GM19397 (cell line): ENCODE data around the gene NUMB.

Experiments
- ATAC-seq: cut with Tn5 transposase; IDR thresholded peaks from one replicate; pipeline ENCODE4 v1.9.1; 2021; ENCODE audit warnings: mild to moderate bottlenecking, moderate library complexity; ENCODE audit not compliant: unreplicated experiment

Gene NUMB

GRCh38 chr14:73458183-73458976 lies at the start of gene NUMB:
TSS of gene NUMB (minus strand) at chr14:73458546. CDS start at chr14:73355751, 102,795 bp downstream.
- peak; percentile 93 for ATAC-seq

GRCh38 chr14:73503648-73504047 lies 45.3 kb upstream of the NUMB start:
- ATAC-seq: no peak

GRCh38 chr14:73502017-73502619 lies 43.8 kb upstream of the NUMB start:
- no peak for ATAC-seq

GRCh38 chr14:73500360-73500759 lies 42.0 kb upstream of the NUMB start:
- ATAC-seq: no peak

- ATAC-seq: no peak
Observed at GRCh38 chr14:73494593-73494992, 36.2 kb upstream of the NUMB start.

- ATAC-seq: no peak
Observed at GRCh38 chr14:73492670-73493069, 34.3 kb upstream of the NUMB start.

GRCh38 chr14:73492043-73492552 lies 33.8 kb upstream of the NUMB start:
- ATAC-seq: no peak

GRCh38 chr14:73491256-73492042 lies 33.1 kb upstream of the NUMB start:
- ATAC-seq: peak; percentile 49

GRCh38 chr14:73489481-73490175 lies 31.3 kb upstream of the NUMB start:
- ATAC-seq: no peak

- ATAC-seq: no peak
Observed at GRCh38 chr14:73478684-73479083, 20.3 kb upstream of the NUMB start.

GRCh38 chr14:73477618-73478266 lies 19.4 kb upstream of the NUMB start:
- no peak for ATAC-seq

GRCh38 chr14:73476451-73476931 lies 18.1 kb upstream of the NUMB start:
- no peak for ATAC-seq

- no peak for ATAC-seq
Observed at GRCh38 chr14:73474952-73475351, 16.6 kb upstream of the NUMB start.

- no peak for ATAC-seq
Observed at GRCh38 chr14:73472185-73473114, 14.1 kb upstream of the NUMB start.

GRCh38 chr14:73471582-73472184 lies 13.3 kb upstream of the NUMB start:
- ATAC-seq: no peak

GRCh38 chr14:73468828-73469375 lies 10.6 kb upstream of the NUMB start:
- no peak for ATAC-seq

GRCh38 chr14:73467800-73468199 lies 9.5 kb upstream of the NUMB start:
- no peak for ATAC-seq

GRCh38 chr14:73467377-73467776 lies 9.0 kb upstream of the NUMB start:
- ATAC-seq: no peak
